ENCODE results near the gene SMAD5. TPM values are rescaled to one million over a fixed set of nuclear protein-coding genes. Genes with fewer than 3 reads are reported as not detected.

The SMAD5 gene
- total and polyA plus RNA-seq, 2 of the 13 experiments (the other 11 are each of a cell fraction or from before 2014, with no cell fraction given), result 27.2 to 48.5 TPM

DNA sequence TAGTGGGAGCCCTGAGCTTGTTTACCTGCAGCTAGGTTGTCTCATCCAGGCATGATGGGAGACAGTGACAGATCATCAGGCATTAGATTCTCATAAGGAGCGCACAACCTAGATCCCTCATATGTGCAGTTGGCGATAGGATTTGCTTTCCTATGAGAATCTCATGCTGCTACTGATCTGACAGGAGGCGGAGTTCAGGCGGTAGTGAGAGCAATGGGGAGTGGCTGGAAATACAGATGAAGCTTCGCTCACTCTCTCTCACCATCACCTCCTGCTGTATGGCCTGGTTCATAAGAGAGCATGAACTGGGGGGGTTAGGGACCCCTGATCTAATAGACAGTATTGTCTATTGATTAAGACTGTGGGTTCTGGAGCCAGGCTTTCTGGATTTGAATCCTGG lies 24.9 kb downstream of the SMAD5 start (continued):
- TF ChIP-seq, protein P1, sequence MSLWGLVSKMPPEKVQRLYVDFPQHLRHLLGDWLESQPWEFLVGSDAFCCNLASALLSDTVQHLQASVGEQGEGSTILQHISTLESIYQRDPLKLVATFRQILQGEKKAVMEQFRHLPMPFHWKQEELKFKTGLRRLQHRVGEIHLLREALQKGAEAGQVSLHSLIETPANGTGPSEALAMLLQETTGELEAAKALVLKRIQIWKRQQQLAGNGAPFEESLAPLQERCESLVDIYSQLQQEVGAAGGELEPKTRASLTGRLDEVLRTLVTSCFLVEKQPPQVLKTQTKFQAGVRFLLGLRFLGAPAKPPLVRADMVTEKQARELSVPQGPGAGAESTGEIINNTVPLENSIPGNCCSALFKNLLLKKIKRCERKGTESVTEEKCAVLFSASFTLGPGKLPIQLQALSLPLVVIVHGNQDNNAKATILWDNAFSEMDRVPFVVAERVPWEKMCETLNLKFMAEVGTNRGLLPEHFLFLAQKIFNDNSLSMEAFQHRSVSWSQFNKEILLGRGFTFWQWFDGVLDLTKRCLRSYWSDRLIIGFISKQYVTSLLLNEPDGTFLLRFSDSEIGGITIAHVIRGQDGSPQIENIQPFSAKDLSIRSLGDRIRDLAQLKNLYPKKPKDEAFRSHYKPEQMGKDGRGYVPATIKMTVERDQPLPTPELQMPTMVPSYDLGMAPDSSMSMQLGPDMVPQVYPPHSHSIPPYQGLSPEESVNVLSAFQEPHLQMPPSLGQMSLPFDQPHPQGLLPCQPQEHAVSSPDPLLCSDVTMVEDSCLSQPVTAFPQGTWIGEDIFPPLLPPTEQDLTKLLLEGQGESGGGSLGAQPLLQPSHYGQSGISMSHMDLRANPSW (CRISPR knock-in tag; IDR thresholded peaks at IDR 0.05; ENCODE audit: borderline replicate concordance), result no peak
- TF ChIP-seq, protein P2, sequence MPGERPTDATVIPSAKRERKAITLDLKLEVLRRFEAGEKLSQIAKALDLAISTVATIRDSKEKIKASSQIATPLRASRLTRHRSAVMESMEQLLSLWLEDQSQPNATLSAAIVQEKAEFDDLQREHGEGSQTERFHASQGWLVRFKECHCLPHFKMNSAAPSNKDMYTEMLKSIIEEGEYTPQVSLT (CRISPR knock-in tag; IDR thresholded peaks at IDR 0.05; ENCODE audit: borderline replicate concordance, low read depth), result no peak

DNA sequence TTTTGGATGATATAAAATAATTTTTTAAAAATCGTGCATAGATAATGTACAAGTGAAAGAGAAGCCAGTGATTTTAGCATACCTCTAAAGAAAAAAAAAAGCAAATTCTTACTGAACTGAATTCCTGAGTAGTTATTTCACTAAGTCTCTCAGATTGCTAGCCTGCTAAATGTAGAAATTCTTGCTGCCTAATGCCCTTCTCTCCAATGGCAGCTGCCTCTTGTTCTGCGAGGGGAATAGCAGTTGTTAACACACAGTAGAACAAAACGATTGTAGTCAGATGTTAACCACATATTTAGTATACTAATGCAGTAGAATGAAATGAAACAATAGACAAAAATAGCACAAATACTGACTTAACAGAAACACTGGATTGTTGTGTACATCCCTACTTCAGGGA lies 26.8 kb downstream of the SMAD5 start:
- H3K79me2 ChIP-seq (ENCODE audit: insufficient read depth, low read length), result peaks cover 31% of the 10 kb centered on the region
- DNase-seq (ENCODE audit: low spot score) (no peak), ATAC-seq (no peak), FAIRE-seq (no peak)
- no peak overlapping the region for H3K4me2 ChIP-seq (ENCODE audit: low read depth, low read length)
- POLR2A ChIA-PET, result no interaction called here
- 90% methylated on average over 3 of the region's 3 CpGs for WGBS (ENCODE audit: low lambda C conversion rate)
- intact Hi-C loops (cut with micrococcal nuclease; ENCODE audit: unreplicated experiment) (no loop called here), in situ Hi-C loops (cut with HindIII; ENCODE audit: extremely low pct_ligation_motif_present, low pct_unique_long_range_greater_than_20kb) (no loop called here)
- CTCF ChIA-PET (ENCODE audit: low intra/inter-chr PET ratio, low total read pairs), result no interaction called here
- H4K20me1 ChIP-seq (ENCODE audit: insufficient read depth, low read length), result no peaks in the 10 kb centered on the region
- H3K4me1 ChIP-seq (ENCODE audit: insufficient read depth, low read length), result no peaks in the 10 kb centered on the region
- H3K9ac ChIP-seq (ENCODE audit: insufficient read depth, low read depth, low read length), result no peak overlapping the region
- no peak overlapping the region for H2AFZ ChIP-seq (ENCODE audit: low read length)
- H3K9me3 ChIP-seq (ENCODE audit: low read length), result no peaks in the 10 kb centered on the region
- H3K27me3 ChIP-seq (ENCODE audit: control insufficient read depth in 1 of 2, insufficient read depth in 2 of 2, low read length in 2 of 2), result no peaks in the 10 kb centered on the region
- peaks cover 16 to 65% of the 10 kb centered on the region in 2 experiments for H3K36me3 ChIP-seq (replicated peaks in 1 of 2; ENCODE audit: control insufficient read depth in 1 of 2, insufficient read depth in 2 of 2, low read length in 2 of 2)
- BruUV-seq (replicated peaks), result no TSS peak
- no peak overlapping the region for H3K27ac ChIP-seq (ENCODE audit: extremely low read length, insufficient read depth, low read length)
- no peak overlapping the region for H3K4me3 ChIP-seq (replicated peaks in 1 of 3; ENCODE audit: insufficient read depth in 1 of 3, low read depth in 2 of 3, low read length in 3 of 3)
- TF ChIP-seq PRDM15 (CRISPR knock-in tag; IDR thresholded peaks at IDR 0.05), result no peak
- no peak for TF ChIP-seq ZNF432 (CRISPR knock-in tag; IDR thresholded peaks at IDR 0.05; ENCODE audit: borderline replicate concordance)
- TF ChIP-seq KLF13 (CRISPR knock-in tag; IDR thresholded peaks at IDR 0.05), result no peak
- TF ChIP-seq PAWR (CRISPR knock-in tag; IDR thresholded peaks at IDR 0.05; ENCODE audit: borderline replicate concordance), result no peak
- TF ChIP-seq ZNF441 (CRISPR knock-in tag; IDR thresholded peaks at IDR 0.05; ENCODE audit: borderline replicate concordance), result no peak
- TF ChIP-seq SMYD3 (CRISPR knock-in tag; IDR thresholded peaks at IDR 0.05), result no peak
- TF ChIP-seq USF2 (IDR thresholded peaks at IDR 0.05; ENCODE audit: low read depth, low read length), result no peak
- no peak for TF ChIP-seq USF2 (CRISPR knock-in tag; IDR thresholded peaks at IDR 0.05; ENCODE audit: borderline replicate concordance)
- TF ChIP-seq TBL1XR1 (IDR thresholded peaks at IDR 0.05; ENCODE audit: borderline replicate concordance, low read length, partially characterized antibody), result no peak
- no peak for TF ChIP-seq TAF1 (CRISPR knock-in tag; IDR thresholded peaks at IDR 0.05)
- no peak for TF ChIP-seq ZNF746 (CRISPR knock-in tag; IDR thresholded peaks at IDR 0.05)

Data from HepG2 (cell line).